Muscle of arm (tissue), 12 donors: ENCODE data around the gene MICU2. TPM values are rescaled to one million over a fixed set of nuclear protein-coding genes. Genes with fewer than 3 reads are reported as not detected.

ENCODE experiments used
- polyA plus RNA-seq, 12 donors: library from polyadenylated mRNA; unstranded; fragments of 120-200 nt; gene quantifications; one replicate each; pipeline ENCODE4 v1.2.1, GENCODE V29; 2013; ENCODE audit not compliant: insufficient read length in 12 of 12

The MICU2 gene
- polyA plus RNA-seq, 12 donors: 54.4 to 88.3 (median 68.9) TPM; not detected in 1

Other genes starting within 250 kb of the MICU2 start
- gene ZDHHC20, start 144.9 kb downstream of the MICU2 start, polyA plus RNA-seq: 10 to 100 TPM in 11 of 12 donors, not detected in 1; 38.7 to 73.4 (median 53.3) TPM
- gene FGF9, start 66.9 kb upstream of the MICU2 start, polyA plus RNA-seq: 10 to 100 TPM in 7 of 12 donors, 1 to 10 TPM in 4, not detected in 1; 5.6 to 18.7 (median 10.5) TPM